T-helper 1 cell treated with Interleukin-12 subunit alpha and Interleukin-12 subunit beta and Interleukin-4 antibody, amounts not matched to agents 30 μg/mL and 1 μg/mL, for 36 hours (primary cell): ENCODE results near the gene PTBP1.

ENCODE experiments used
- H3K27ac Mint-ChIP-seq: one replicate; pipeline ENCODE4 v1.8.0; 2021; ENCODE audit warnings: mild to moderate bottlenecking, mixed read lengths
- H3K27me3 Mint-ChIP-seq: one replicate; pipeline ENCODE4 v1.8.0; 2021; ENCODE audit warnings: low read depth, mixed read lengths
- H3K36me3 Mint-ChIP-seq: one replicate; pipeline ENCODE4 v1.8.0; 2021; ENCODE audit warnings: low read depth, mixed read lengths
- H3K4me1 Mint-ChIP-seq: one replicate; pipeline ENCODE4 v1.8.0; 2021; ENCODE audit warnings: low read depth, mixed read lengths
- H3K4me3 Mint-ChIP-seq: one replicate; pipeline ENCODE4 v1.8.0; 2021; ENCODE audit warnings: mild to moderate bottlenecking, moderate library complexity, mixed read lengths
- H3K9me3 Mint-ChIP-seq: one replicate; pipeline ENCODE4 v1.8.0; 2021; ENCODE audit warnings: mixed read lengths

Gene PTBP1

DNA sequence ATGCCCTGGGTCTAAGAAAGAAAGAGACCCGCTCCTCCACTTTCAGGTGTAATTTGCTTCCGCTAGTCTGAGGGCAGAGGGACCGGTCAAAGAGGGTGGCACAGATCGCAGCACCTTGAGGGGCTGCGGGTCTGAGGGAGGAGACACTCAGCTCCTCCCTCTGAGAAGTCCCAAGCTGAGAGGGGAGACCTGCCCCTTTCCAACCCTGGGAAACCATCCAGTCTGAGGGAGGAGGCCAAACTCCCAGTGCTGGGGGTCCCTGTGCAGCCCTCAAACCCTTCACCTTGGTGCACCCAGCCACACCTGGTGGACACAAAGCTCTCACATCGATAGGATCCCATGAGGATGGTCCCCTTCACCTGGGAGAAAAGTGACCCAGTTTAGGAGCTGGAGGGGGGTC, 33.4 kb upstream of the PTBP1 start:
- Mint-ChIP-seq H3K4me3 (no peak overlapping the region), H3K27me3 (no peaks in the 10 kb centered on the region), H3K27ac (no peak overlapping the region), H3K4me1 (no peaks in the 10 kb centered on the region), H3K9me3 (peaks cover 4% of the 10 kb centered on the region), H3K36me3 (no peaks in the 10 kb centered on the region)

- H3K9me3 Mint-ChIP-seq: peaks cover 4% of the 10 kb centered on the region
- no peak overlapping the region for H3K27ac Mint-ChIP-seq
- no peak overlapping the region for H3K4me3 Mint-ChIP-seq
- no peaks in the 10 kb centered on the region for H3K27me3 Mint-ChIP-seq
- no peaks in the 10 kb centered on the region for H3K4me1 Mint-ChIP-seq
- no peaks in the 10 kb centered on the region for H3K36me3 Mint-ChIP-seq
Observed at GRCh38 chr19:764301-764700, 33.0 kb upstream of the PTBP1 start.

DNA sequence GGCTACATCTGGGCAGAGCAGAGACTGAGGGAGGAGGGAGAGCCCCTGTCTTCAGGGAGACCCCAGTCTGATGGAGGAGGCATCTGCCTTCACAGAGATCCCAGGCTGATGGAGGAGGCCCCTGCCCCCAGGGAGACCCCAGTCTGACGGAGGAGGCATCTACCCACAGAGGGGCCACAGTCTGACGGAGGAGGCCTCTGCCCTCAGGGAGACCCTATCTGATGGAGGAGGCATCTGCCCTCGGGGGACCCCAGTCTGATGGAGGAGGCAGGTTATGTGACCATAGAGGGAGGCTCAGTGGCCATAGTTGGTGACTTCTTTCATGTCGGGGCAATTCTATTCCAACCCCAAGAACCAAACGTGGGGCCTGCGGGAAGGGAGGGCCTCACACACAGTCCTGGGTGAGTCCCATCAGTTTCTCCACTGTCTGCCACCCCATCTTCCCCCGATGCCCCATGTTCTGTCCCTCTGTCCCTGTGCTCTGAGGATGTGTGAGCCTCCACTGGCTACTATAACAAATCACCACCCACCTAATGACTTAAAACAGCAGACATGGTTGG, 32.0 kb upstream of the PTBP1 start:
- no peak overlapping the region for H3K4me3 Mint-ChIP-seq
- no peaks in the 10 kb centered on the region for H3K9me3 Mint-ChIP-seq
- H3K4me1 Mint-ChIP-seq: peaks cover under 1% of the 10 kb centered on the region
- peaks cover 1% of the 10 kb centered on the region for H3K27me3 Mint-ChIP-seq
- H3K36me3 Mint-ChIP-seq: no peaks in the 10 kb centered on the region
- H3K27ac Mint-ChIP-seq: no peak overlapping the region

GRCh38 chr19:768424-768823, 28.8 kb upstream of the PTBP1 start:
- no peaks in the 10 kb centered on the region for H3K9me3 Mint-ChIP-seq
- peaks cover 4% of the 10 kb centered on the region for H3K27me3 Mint-ChIP-seq
- no peak overlapping the region for H3K27ac Mint-ChIP-seq
- peaks cover 3% of the 10 kb centered on the region for H3K4me1 Mint-ChIP-seq
- no peak overlapping the region for H3K4me3 Mint-ChIP-seq
- H3K36me3 Mint-ChIP-seq: no peaks in the 10 kb centered on the region

GRCh38 chr19:769616-770015, 27.6 kb upstream of the PTBP1 start:
- peaks cover 3% of the 10 kb centered on the region for H3K4me1 Mint-ChIP-seq
- no peak overlapping the region for H3K27ac Mint-ChIP-seq
- H3K9me3 Mint-ChIP-seq: no peaks in the 10 kb centered on the region
- no peaks in the 10 kb centered on the region for H3K36me3 Mint-ChIP-seq
- peaks cover 4% of the 10 kb centered on the region for H3K27me3 Mint-ChIP-seq
- no peak overlapping the region for H3K4me3 Mint-ChIP-seq

- Mint-ChIP-seq H3K36me3 (no peaks in the 10 kb centered on the region), H3K27ac (no peak overlapping the region), H3K9me3 (no peaks in the 10 kb centered on the region), H3K4me3 (no peak overlapping the region), H3K4me1 (peaks cover 3% of the 10 kb centered on the region), H3K27me3 (peaks cover 4% of the 10 kb centered on the region)
Observed at GRCh38 chr19:771332-771785, 25.9 kb upstream of the PTBP1 start.

GRCh38 chr19:772063-772462, 25.2 kb upstream of the PTBP1 start:
- peaks cover 3% of the 10 kb centered on the region for H3K4me1 Mint-ChIP-seq
- H3K9me3 Mint-ChIP-seq: no peaks in the 10 kb centered on the region
- H3K4me3 Mint-ChIP-seq: no peak overlapping the region
- H3K27ac Mint-ChIP-seq: no peak overlapping the region
- peaks cover 4% of the 10 kb centered on the region for H3K27me3 Mint-ChIP-seq
- H3K36me3 Mint-ChIP-seq: no peaks in the 10 kb centered on the region

DNA sequence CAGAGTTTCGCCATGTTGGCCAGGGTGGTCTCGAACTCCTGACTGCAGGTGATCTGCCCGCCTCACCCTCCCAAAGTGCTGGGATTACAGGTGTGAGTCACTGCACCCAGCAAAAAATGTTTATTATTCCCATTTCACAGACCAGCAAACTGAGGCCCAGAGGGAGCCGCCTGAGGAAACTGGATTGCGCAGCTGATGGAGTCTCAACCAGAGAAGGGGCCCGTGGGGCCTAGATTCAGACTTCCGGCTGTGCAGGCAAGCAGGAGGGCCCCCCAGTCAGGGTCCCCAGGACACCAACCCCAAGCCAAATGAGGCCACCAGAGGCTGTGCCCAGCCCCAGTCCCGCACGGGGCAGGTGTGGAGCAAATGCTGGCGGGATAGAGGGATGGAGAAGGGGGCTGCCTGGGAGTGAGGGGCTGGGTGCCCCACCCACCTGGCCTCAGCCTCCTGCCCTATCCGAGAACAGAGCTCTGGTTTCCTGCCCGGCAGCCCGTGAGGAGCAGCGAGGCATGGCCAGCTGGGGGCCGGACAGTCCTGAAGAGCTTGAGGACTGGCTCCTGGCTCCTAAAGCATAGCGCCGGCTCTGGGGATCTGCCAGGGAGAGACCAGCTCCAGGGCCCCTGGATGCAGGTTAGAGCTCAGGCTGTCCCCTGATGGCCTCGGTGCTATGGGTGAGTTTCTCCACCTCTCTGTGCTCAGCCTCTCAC, 24.4 kb upstream of the PTBP1 start:
- Mint-ChIP-seq H3K4me1 (peaks cover 3% of the 10 kb centered on the region), H3K9me3 (no peaks in the 10 kb centered on the region), H3K27ac (no peak overlapping the region)

GRCh38 chr19:776549-776948, 20.7 kb upstream of the PTBP1 start:
- no peak overlapping the region for H3K27ac Mint-ChIP-seq
- no peaks in the 10 kb centered on the region for H3K4me1 Mint-ChIP-seq
- no peaks in the 10 kb centered on the region for H3K9me3 Mint-ChIP-seq
- no peaks in the 10 kb centered on the region for H3K27me3 Mint-ChIP-seq
- no peaks in the 10 kb centered on the region for H3K36me3 Mint-ChIP-seq
- no peak overlapping the region for H3K4me3 Mint-ChIP-seq

More for the DNA sequence above, 24.4 kb upstream of the PTBP1 start:
- no peaks in the 10 kb centered on the region for H3K36me3 Mint-ChIP-seq
- H3K4me3 Mint-ChIP-seq: no peak overlapping the region
- H3K27me3 Mint-ChIP-seq: peaks cover 4% of the 10 kb centered on the region

- no peak overlapping the region for H3K4me3 Mint-ChIP-seq
- H3K27ac Mint-ChIP-seq: no peak overlapping the region
- no peaks in the 10 kb centered on the region for H3K27me3 Mint-ChIP-seq
- no peaks in the 10 kb centered on the region for H3K36me3 Mint-ChIP-seq
- H3K9me3 Mint-ChIP-seq: no peaks in the 10 kb centered on the region
- H3K4me1 Mint-ChIP-seq: no peaks in the 10 kb centered on the region
Observed at GRCh38 chr19:778910-779653, 18.2 kb upstream of the PTBP1 start.

DNA sequence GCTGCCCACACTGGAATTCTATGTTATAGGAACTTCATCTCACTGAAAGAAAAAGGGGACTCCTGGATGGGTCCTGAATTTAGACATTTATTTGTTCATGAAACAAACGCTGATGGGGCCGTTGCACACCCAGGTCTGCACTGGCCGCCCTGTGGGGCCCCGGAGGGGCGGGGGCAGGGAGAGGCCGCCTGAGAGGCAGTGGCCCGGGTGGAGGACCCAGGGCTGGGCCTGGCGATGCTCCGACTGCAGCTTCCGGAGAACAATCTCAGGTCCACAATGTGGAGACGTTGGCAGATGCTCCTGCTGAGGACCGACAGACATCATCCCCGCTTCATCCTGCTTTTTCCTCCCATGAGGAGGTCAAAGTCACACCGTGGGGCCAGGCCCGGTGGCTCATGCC, 16.3 kb upstream of the PTBP1 start:
- H3K36me3 Mint-ChIP-seq: no peaks in the 10 kb centered on the region
- no peaks in the 10 kb centered on the region for H3K4me1 Mint-ChIP-seq
- H3K4me3 Mint-ChIP-seq: no peak overlapping the region
- no peaks in the 10 kb centered on the region for H3K9me3 Mint-ChIP-seq
- no peak overlapping the region for H3K27ac Mint-ChIP-seq
- H3K27me3 Mint-ChIP-seq: no peaks in the 10 kb centered on the region

DNA sequence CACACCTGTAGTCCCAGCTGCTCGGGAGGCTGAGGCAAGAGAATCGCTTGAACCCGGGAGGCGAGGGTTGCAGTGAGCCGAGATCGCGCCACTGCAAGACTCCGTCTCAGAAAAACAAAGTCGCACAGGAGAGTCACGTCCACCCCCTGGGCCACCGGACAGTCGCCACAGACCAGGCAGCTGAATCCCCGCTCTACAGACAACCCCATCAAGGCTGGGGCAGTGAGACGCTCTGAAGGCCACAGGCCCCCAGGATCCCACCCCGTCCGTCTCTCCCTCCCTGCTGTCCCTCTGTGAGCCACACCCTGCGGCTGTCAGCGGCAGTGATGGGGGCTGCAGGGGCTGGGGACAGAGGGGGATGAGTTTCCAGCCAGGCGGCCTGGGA, 15.5 kb upstream of the PTBP1 start:
- H3K9me3 Mint-ChIP-seq: no peaks in the 10 kb centered on the region
- H3K36me3 Mint-ChIP-seq: no peaks in the 10 kb centered on the region
- no peaks in the 10 kb centered on the region for H3K4me1 Mint-ChIP-seq
- no peak overlapping the region for H3K4me3 Mint-ChIP-seq
- H3K27ac Mint-ChIP-seq: no peak overlapping the region
- no peaks in the 10 kb centered on the region for H3K27me3 Mint-ChIP-seq

- H3K4me3 Mint-ChIP-seq: no peak overlapping the region
- H3K9me3 Mint-ChIP-seq: no peaks in the 10 kb centered on the region
- no peaks in the 10 kb centered on the region for H3K36me3 Mint-ChIP-seq
Observed at GRCh38 chr19:782185-782877, 14.9 kb upstream of the PTBP1 start.

DNA sequence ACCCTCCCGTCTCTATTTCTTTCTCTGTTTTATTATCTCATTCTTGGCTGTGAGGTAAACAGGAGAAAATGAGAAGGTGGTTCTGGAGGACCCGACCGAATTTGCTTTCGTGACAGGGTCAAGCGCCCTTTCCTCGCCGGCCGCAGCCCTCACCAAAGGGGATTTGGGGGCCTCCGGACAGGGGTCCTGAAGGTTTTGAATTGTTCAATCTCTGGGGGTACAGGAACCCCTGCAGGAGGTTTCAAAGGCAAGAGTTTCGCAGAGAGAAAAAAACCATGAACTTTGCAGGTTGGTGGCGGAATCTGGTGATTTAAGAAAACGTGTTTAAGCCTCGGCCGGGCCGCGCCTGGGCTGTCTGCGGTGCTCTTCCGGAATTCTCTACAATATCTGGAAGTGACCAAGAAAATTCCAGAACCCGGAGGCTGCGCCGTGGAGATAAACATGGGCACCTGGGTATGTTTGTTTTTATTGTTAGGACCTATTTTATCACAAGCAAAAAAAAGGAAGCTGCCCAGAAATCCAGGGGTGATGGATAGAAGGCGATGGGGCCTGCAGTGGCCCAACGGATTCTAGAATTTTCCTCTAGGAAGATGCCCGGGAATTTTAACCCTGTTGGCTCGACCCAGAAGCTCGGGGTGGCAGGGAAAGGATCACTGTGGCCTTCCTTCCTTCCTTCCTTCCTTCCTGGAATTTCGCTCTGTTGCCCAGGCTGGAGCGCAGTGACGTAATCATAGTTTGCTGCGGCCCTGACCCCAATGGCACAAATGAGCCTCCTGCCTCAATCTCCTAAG, 14.2 kb upstream of the PTBP1 start:
- no peaks in the 10 kb centered on the region for H3K4me1 Mint-ChIP-seq

More at GRCh38 chr19:782185-782877, 14.9 kb upstream of the PTBP1 start:
- Mint-ChIP-seq H3K4me1 (no peaks in the 10 kb centered on the region), H3K27ac (no peak overlapping the region), H3K27me3 (no peaks in the 10 kb centered on the region)

More for the DNA sequence above, 14.2 kb upstream of the PTBP1 start:
- no peak overlapping the region for H3K27ac Mint-ChIP-seq
- no peaks in the 10 kb centered on the region for H3K36me3 Mint-ChIP-seq
- no peaks in the 10 kb centered on the region for H3K9me3 Mint-ChIP-seq
- H3K4me3 Mint-ChIP-seq: no peak overlapping the region
- no peaks in the 10 kb centered on the region for H3K27me3 Mint-ChIP-seq
